ENCODE data around the gene IL17C. TPM values are rescaled to one million over a fixed set of nuclear protein-coding genes. Genes with fewer than 3 reads are reported as not detected.
A peak's percentile ranks its signal among the peaks of the same experiment; 100 is the strongest.

Gene IL17C
- total RNA-seq, 1 donor from 2014 or later: 0.26 TPM

- TF ChIP-seq CTCF (IDR thresholded peaks at IDR 0.05; ENCODE audit: unreplicated experiment): no peak
- Mint-ChIP-seq H3K27me3 (ENCODE audit: unreplicated experiment) (no peaks in the 10 kb centered on the region), H3K4me3 (ENCODE audit: unreplicated experiment) (no peak overlapping the region), H3K27ac (ENCODE audit: unreplicated experiment) (no peak overlapping the region), H3K9me3 (ENCODE audit: unreplicated experiment) (no peaks in the 10 kb centered on the region), H3K36me3 (ENCODE audit: low read depth, unreplicated experiment) (peaks cover 20% of the 10 kb centered on the region), H3K4me1 (ENCODE audit: unreplicated experiment) (peaks cover 13% of the 10 kb centered on the region)
- no peak for DNase-seq (ENCODE audit: low spot score)
Observed at GRCh38 chr16:88597856-88598491, 40.4 kb upstream of the IL17C start.

GRCh38 chr16:88599092-88599733, 39.2 kb upstream of the IL17C start:
- Mint-ChIP-seq H3K4me3 (ENCODE audit: unreplicated experiment) (peak overlapping the region; percentile 19), H3K36me3 (ENCODE audit: low read depth, unreplicated experiment) (peaks cover 17% of the 10 kb centered on the region)
- no peak for DNase-seq (ENCODE audit: low spot score)

GRCh38 chr16:88599825-88600538, 38.4 kb upstream of the IL17C start:
- no peak for TF ChIP-seq CTCF (IDR thresholded peaks at IDR 0.05; ENCODE audit: unreplicated experiment)
- Mint-ChIP-seq H3K9me3 (ENCODE audit: unreplicated experiment) (no peaks in the 10 kb centered on the region), H3K4me3 (ENCODE audit: unreplicated experiment) (peak overlapping the region; percentile 19), H3K36me3 (ENCODE audit: low read depth, unreplicated experiment) (peaks cover 17% of the 10 kb centered on the region), H3K4me1 (ENCODE audit: unreplicated experiment) (peaks cover 3% of the 10 kb centered on the region), H3K27me3 (ENCODE audit: unreplicated experiment) (no peaks in the 10 kb centered on the region), H3K27ac (ENCODE audit: unreplicated experiment) (no peak overlapping the region)
- no peak for DNase-seq (ENCODE audit: low spot score)

More at GRCh38 chr16:88599092-88599733, 39.2 kb upstream of the IL17C start:
- no peaks in the 10 kb centered on the region for H3K9me3 Mint-ChIP-seq (ENCODE audit: unreplicated experiment)
- H3K27ac Mint-ChIP-seq (ENCODE audit: unreplicated experiment): peak overlapping the region; percentile 58
- no peaks in the 10 kb centered on the region for H3K27me3 Mint-ChIP-seq (ENCODE audit: unreplicated experiment)
- H3K4me1 Mint-ChIP-seq (ENCODE audit: unreplicated experiment): peaks cover 6% of the 10 kb centered on the region
- TF ChIP-seq CTCF (IDR thresholded peaks at IDR 0.05; ENCODE audit: unreplicated experiment): no peak

GRCh38 chr16:88600539-88600896, 37.9 kb upstream of the IL17C start:
- no peaks in the 10 kb centered on the region for H3K4me1 Mint-ChIP-seq (ENCODE audit: unreplicated experiment)
- H3K9me3 Mint-ChIP-seq (ENCODE audit: unreplicated experiment): no peaks in the 10 kb centered on the region
- H3K4me3 Mint-ChIP-seq (ENCODE audit: unreplicated experiment): peak overlapping the region; percentile 56
- no peaks in the 10 kb centered on the region for H3K27me3 Mint-ChIP-seq (ENCODE audit: unreplicated experiment)
- H3K27ac Mint-ChIP-seq (ENCODE audit: unreplicated experiment): no peak overlapping the region
- no peak for DNase-seq (ENCODE audit: low spot score)
- peaks cover 17% of the 10 kb centered on the region for H3K36me3 Mint-ChIP-seq (ENCODE audit: low read depth, unreplicated experiment)
- no peak for TF ChIP-seq CTCF (IDR thresholded peaks at IDR 0.05; ENCODE audit: unreplicated experiment)
